ENCODE measurements around the gene P2RY13. TPM values are rescaled to one million over a fixed set of nuclear protein-coding genes. Genes with fewer than 3 reads are reported as not detected.

P2RY13 gene
- total and polyA plus RNA-seq, 10 of the 15 experiments (the other 5 are each of a cell fraction or from before 2014, with no cell fraction given), result not detected

DNA sequence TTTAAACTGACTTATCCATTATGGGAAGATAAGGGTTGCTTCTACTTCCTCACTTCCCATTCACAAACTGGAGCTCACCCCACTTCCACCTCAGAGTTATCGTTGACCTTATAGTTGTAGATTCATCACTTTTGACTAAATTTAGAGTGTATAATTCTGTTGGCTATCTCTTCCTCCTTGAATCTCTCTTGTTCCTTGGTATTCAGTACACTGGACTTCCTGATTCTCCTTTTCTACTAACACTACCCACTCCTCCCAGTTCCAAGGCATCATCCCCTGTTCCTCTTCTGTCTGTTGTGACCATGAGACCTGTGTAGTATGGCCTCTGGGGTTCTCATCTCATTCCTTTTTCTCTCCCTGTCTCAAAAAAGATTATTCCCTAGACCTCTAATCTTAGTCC, 6.8 kb downstream of the P2RY13 start:
- RAD21 ChIA-PET (ENCODE audit: unreplicated experiment), result no interaction called here
- DNase-seq (ENCODE audit: low read depth, low spot score) (no peak), ATAC-seq (no peak), FAIRE-seq (no peak)
- H3K79me2 ChIP-seq (ENCODE audit: control insufficient read depth, insufficient read depth, low read length), result no peaks in the 10 kb centered on the region
- no peaks in the 10 kb centered on the region for H3K36me3 ChIP-seq (ENCODE audit: control insufficient read depth in 2 of 2, insufficient read depth in 2 of 2, low read length in 1 of 2)
- BruUV-seq (replicated peaks), result no TSS peak
- H2AFZ ChIP-seq (ENCODE audit: control insufficient read depth, low read depth, low read length), result no peak overlapping the region
- H3K4me3 ChIP-seq, result no peak overlapping the region
- no peaks in the 10 kb centered on the region; a peak in 2 of 4 replicates for H3K27me3 ChIP-seq (replicated peaks in 1 of 2; ENCODE audit: control insufficient read depth in 2 of 2, insufficient read depth in 2 of 2, low read length in 1 of 2)
- H3K9me3 ChIP-seq (replicated peaks; ENCODE audit: control insufficient read depth, insufficient read depth, low read length), result no peaks in the 10 kb centered on the region
- H3K4me1 ChIP-seq (ENCODE audit: control insufficient read depth, insufficient read depth, low read length), result no peaks in the 10 kb centered on the region
- POLR2A ChIA-PET, result no interaction called here
- intact Hi-C loops (cut with micrococcal nuclease; ENCODE audit: unreplicated experiment) (no loop called here), in situ Hi-C loops (cut with MboI) (no loop called here)
- H3K9ac ChIP-seq (ENCODE audit: control insufficient read depth, insufficient read depth, low read length), result no peak overlapping the region
- H3K4me2 ChIP-seq (ENCODE audit: control insufficient read depth, insufficient read depth), result no peak overlapping the region
- no peaks in the 10 kb centered on the region for H4K20me1 ChIP-seq (ENCODE audit: control insufficient read depth, insufficient read depth)
- CTCF ChIA-PET, result interaction anchor here (0.9 to 1.5 kb wide), 2 partner anchors 9 to 31 kb away, joined by 3 read pairs; no protein-coding TSS in a partner anchor
- H3K27ac ChIP-seq (ENCODE audit: control insufficient read depth, insufficient read depth), result no peak overlapping the region
- 100% methylated on average over 1 of the region's 1 CpG for WGBS (ENCODE audit: insufficient coverage, insufficient replicate concordance, low lambda C conversion rate, missing lambda C conversion rate)
- SMC1A ChIA-PET (ENCODE audit: uncharacterized antibody, unreplicated experiment), result no interaction called here
- TF ChIP-seq, protein P1, sequence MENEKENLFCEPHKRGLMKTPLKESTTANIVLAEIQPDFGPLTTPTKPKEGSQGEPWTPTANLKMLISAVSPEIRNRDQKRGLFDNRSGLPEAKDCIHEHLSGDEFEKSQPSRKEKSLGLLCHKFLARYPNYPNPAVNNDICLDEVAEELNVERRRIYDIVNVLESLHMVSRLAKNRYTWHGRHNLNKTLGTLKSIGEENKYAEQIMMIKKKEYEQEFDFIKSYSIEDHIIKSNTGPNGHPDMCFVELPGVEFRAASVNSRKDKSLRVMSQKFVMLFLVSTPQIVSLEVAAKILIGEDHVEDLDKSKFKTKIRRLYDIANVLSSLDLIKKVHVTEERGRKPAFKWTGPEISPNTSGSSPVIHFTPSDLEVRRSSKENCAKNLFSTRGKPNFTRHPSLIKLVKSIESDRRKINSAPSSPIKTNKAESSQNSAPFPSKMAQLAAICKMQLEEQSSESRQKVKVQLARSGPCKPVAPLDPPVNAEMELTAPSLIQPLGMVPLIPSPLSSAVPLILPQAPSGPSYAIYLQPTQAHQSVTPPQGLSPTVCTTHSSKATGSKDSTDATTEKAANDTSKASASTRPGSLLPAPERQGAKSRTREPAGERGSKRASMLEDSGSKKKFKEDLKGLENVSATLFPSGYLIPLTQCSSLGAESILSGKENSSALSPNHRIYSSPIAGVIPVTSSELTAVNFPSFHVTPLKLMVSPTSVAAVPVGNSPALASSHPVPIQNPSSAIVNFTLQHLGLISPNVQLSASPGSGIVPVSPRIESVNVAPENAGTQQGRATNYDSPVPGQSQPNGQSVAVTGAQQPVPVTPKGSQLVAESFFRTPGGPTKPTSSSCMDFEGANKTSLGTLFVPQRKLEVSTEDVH (IDR thresholded peaks at IDR 0.05; ENCODE audit: low read depth, partially characterized antibody), result no peak
- TF ChIP-seq CREM (IDR thresholded peaks at IDR 0.05; ENCODE audit: low read depth) (no peak), CHD4 (IDR thresholded peaks at IDR 0.05) (no peak), BMI1 (IDR thresholded peaks at IDR 0.05; ENCODE audit: borderline replicate concordance) (no peak), MTA3 (IDR thresholded peaks at IDR 0.05; ENCODE audit: borderline replicate concordance, low read length) (no peak), MEF2B (IDR thresholded peaks at IDR 0.05; ENCODE audit: partially characterized antibody, poor library complexity, severe bottlenecking) (no peak), DPF2 (IDR thresholded peaks at IDR 0.05) (no peak), SUZ12 (IDR thresholded peaks at IDR 0.05; ENCODE audit: unreplicated experiment) (no peak), GABPA (IDR thresholded peaks at IDR 0.05; ENCODE audit: low read depth) (no peak), MEF2A (IDR thresholded peaks at IDR 0.05; ENCODE audit: insufficient read depth, low read depth, low read length) (no peak), WRNIP1 (IDR thresholded peaks at IDR 0.05; ENCODE audit: borderline replicate concordance, low read depth, low read length) (no peak)
- TF ChIP-seq, protein P2, sequence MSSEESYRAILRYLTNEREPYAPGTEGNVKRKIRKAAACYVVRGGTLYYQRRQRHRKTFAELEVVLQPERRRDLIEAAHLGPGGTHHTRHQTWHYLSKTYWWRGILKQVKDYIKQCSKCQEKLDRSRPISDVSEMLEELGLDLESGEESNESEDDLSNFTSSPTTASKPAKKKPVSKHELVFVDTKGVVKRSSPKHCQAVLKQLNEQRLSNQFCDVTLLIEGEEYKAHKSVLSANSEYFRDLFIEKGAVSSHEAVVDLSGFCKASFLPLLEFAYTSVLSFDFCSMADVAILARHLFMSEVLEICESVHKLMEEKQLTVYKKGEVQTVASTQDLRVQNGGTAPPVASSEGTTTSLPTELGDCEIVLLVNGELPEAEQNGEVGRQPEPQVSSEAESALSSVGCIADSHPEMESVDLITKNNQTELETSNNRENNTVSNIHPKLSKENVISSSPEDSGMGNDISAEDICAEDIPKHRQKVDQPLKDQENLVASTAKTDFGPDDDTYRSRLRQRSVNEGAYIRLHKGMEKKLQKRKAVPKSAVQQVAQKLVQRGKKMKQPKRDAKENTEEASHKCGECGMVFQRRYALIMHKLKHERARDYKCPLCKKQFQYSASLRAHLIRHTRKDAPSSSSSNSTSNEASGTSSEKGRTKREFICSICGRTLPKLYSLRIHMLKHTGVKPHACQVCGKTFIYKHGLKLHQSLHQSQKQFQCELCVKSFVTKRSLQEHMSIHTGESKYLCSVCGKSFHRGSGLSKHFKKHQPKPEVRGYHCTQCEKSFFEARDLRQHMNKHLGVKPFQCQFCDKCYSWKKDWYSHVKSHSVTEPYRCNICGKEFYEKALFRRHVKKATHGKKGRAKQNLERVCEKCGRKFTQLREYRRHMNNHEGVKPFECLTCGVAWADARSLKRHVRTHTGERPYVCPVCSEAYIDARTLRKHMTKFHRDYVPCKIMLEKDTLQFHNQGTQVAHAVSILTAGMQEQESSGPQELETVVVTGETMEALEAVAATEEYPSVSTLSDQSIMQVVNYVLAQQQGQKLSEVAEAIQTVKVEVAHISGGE (CRISPR knock-in tag; IDR thresholded peaks at IDR 0.05), result no peak
- TF ChIP-seq, protein P3, sequence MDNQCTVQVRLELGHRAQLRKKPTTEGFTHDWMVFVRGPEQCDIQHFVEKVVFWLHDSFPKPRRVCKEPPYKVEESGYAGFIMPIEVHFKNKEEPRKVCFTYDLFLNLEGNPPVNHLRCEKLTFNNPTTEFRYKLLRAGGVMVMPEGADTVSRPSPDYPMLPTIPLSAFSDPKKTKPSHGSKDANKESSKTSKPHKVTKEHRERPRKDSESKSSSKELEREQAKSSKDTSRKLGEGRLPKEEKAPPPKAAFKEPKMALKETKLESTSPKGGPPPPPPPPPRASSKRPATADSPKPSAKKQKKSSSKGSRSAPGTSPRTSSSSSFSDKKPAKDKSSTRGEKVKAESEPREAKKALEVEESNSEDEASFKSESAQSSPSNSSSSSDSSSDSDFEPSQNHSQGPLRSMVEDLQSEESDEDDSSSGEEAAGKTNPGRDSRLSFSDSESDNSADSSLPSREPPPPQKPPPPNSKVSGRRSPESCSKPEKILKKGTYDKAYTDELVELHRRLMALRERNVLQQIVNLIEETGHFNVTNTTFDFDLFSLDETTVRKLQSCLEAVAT (IDR thresholded peaks at IDR 0.05), result no peak
- TF ChIP-seq, protein P4, sequence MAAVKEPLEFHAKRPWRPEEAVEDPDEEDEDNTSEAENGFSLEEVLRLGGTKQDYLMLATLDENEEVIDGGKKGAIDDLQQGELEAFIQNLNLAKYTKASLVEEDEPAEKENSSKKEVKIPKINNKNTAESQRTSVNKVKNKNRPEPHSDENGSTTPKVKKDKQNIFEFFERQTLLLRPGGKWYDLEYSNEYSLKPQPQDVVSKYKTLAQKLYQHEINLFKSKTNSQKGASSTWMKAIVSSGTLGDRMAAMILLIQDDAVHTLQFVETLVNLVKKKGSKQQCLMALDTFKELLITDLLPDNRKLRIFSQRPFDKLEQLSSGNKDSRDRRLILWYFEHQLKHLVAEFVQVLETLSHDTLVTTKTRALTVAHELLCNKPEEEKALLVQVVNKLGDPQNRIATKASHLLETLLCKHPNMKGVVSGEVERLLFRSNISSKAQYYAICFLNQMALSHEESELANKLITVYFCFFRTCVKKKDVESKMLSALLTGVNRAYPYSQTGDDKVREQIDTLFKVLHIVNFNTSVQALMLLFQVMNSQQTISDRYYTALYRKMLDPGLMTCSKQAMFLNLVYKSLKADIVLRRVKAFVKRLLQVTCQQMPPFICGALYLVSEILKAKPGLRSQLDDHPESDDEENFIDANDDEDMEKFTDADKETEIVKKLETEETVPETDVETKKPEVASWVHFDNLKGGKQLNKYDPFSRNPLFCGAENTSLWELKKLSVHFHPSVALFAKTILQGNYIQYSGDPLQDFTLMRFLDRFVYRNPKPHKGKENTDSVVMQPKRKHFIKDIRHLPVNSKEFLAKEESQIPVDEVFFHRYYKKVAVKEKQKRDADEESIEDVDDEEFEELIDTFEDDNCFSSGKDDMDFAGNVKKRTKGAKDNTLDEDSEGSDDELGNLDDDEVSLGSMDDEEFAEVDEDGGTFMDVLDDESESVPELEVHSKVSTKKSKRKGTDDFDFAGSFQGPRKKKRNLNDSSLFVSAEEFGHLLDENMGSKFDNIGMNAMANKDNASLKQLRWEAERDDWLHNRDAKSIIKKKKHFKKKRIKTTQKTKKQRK (IDR thresholded peaks at IDR 0.05; ENCODE audit: low read depth, low read length), result no peak
